22Rv1 (cell line): ENCODE measurements around the gene MMP17.
"Not testable (repeated sequence)": the region's sequence is repeated elsewhere in the genome, so short reads cannot be mapped to it uniquely, and the experiment has no call there.

Experiments
- ZFX ChIP-seq: fragments of 450-650 bp; IDR thresholded peaks from 2 replicates; pipeline ENCODE4 v1.6.1; 2017; ENCODE audit warnings: antibody characterized with exemption, borderline replicate concordance
- TF ChIP-seq, protein P1 (sequence below): fragments of 450-650 bp; IDR thresholded peaks from 2 replicates; pipeline ENCODE4 v1.5.1; 2017; ENCODE audit warnings: mild to moderate bottlenecking

DNA sequence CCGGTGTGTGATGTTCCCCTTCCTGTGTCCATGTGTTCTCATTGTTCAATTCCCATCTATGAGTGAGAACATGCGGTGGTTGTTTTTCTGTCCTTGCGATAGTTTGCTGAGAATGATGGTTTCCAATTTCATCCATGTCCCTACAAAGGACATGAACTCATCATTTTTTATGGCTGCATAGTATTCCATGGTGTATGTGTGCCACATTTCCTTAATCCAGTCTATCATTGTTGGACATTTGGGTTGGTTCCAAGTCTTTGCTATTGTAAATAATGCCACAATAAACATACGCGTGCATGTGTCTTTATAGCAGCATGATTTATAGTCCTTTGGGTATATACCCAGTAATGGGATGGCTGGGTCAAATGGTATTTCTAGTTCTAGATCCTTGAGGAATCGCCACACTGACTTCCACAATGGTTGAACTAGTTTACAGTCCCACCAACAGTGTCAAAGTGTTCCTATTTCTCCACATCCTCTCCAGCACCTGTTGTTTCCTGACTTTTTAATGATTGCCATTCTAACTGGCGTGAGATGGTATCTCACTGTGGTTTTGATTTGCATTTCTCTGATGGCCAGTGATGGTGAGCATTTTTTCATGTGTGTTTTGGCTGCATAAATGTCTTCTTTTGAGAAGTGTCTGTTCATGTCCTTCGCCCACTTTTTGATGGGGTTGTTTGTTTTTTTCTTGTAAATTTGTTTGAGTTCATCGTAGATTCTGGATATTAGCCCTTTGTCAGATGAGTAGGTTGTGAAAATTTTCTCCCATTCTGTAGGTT, 18.5 kb upstream of the MMP17 start:
- TF ChIP-seq, protein P1, sequence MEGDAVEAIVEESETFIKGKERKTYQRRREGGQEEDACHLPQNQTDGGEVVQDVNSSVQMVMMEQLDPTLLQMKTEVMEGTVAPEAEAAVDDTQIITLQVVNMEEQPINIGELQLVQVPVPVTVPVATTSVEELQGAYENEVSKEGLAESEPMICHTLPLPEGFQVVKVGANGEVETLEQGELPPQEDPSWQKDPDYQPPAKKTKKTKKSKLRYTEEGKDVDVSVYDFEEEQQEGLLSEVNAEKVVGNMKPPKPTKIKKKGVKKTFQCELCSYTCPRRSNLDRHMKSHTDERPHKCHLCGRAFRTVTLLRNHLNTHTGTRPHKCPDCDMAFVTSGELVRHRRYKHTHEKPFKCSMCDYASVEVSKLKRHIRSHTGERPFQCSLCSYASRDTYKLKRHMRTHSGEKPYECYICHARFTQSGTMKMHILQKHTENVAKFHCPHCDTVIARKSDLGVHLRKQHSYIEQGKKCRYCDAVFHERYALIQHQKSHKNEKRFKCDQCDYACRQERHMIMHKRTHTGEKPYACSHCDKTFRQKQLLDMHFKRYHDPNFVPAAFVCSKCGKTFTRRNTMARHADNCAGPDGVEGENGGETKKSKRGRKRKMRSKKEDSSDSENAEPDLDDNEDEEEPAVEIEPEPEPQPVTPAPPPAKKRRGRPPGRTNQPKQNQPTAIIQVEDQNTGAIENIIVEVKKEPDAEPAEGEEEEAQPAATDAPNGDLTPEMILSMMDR, result not testable (repeated sequence)
- TF ChIP-seq ZFX, result not testable (repeated sequence)
